Neural crest cell (in vitro differentiated cells): ENCODE measurements around the gene MEAK7. TPM values are rescaled to one million over a fixed set of nuclear protein-coding genes. Genes with fewer than 3 reads are reported as not detected.

ENCODE experiments used
- DNase-seq: peaks from one replicate; pipeline ENCODE4 v3.0.0; 2021; ENCODE audit warnings: low read depth, mixed read lengths, low spot score
- H3K27ac Mint-ChIP-seq: one replicate; pipeline ENCODE4 v1.8.0; 2021; ENCODE audit warnings: mild to moderate bottlenecking, mixed read lengths; ENCODE audit not compliant: unreplicated experiment
- H3K27me3 Mint-ChIP-seq: 2 replicates; pipeline ENCODE4 v1.8.0; 2021; ENCODE audit warnings: low read depth, mild to moderate bottlenecking, mixed read lengths
- H3K36me3 Mint-ChIP-seq: 2 replicates; pipeline ENCODE4 v1.8.0; 2021; ENCODE audit warnings: low read depth, mild to moderate bottlenecking, mixed read lengths
- H3K4me1 Mint-ChIP-seq: 2 replicates; pipeline ENCODE4 v1.8.0; 2021; ENCODE audit warnings: mixed read lengths
- H3K4me3 Mint-ChIP-seq: one replicate; pipeline ENCODE4 v1.8.0; 2021; ENCODE audit warnings: mild to moderate bottlenecking, mixed read lengths
- H3K9me3 Mint-ChIP-seq: 2 replicates; pipeline ENCODE4 v1.8.0; 2021; ENCODE audit warnings: mixed read lengths
- CTCF ChIP-seq: fragments of 200-600 bp; sonication (generic); conservative IDR thresholded peaks from 2 replicates; pipeline ENCODE4 v1.5.0; 2021; ENCODE audit warnings: antibody characterized with exemption, mild to moderate bottlenecking
- long read RNA-seq: library from polyadenylated mRNA; unstranded; transcript quantifications from one replicate; pipeline ENCODE4 v2.0.0, GENCODE V29; 2020
- total RNA-seq: library from RNA; stranded (reverse); gene quantifications from 2 replicates; pipeline ENCODE4 v1.2.1, GENCODE V29; 2021

MEAK7 gene, protein sequence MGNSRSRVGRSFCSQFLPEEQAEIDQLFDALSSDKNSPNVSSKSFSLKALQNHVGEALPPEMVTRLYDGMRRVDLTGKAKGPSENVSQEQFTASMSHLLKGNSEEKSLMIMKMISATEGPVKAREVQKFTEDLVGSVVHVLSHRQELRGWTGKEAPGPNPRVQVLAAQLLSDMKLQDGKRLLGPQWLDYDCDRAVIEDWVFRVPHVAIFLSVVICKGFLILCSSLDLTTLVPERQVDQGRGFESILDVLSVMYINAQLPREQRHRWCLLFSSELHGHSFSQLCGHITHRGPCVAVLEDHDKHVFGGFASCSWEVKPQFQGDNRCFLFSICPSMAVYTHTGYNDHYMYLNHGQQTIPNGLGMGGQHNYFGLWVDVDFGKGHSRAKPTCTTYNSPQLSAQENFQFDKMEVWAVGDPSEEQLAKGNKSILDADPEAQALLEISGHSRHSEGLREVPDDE
- 29.5 and 30.8 TPM in 2 replicates for total RNA-seq
- long read RNA-seq, full-length matches to known transcripts = 31 of 68 reads
- long read RNA-seq, partial matches to known transcripts = 8 of 68 reads
- long read RNA-seq, other reads (novel, unspliced or antisense) = 29 of 68 reads

DNA sequence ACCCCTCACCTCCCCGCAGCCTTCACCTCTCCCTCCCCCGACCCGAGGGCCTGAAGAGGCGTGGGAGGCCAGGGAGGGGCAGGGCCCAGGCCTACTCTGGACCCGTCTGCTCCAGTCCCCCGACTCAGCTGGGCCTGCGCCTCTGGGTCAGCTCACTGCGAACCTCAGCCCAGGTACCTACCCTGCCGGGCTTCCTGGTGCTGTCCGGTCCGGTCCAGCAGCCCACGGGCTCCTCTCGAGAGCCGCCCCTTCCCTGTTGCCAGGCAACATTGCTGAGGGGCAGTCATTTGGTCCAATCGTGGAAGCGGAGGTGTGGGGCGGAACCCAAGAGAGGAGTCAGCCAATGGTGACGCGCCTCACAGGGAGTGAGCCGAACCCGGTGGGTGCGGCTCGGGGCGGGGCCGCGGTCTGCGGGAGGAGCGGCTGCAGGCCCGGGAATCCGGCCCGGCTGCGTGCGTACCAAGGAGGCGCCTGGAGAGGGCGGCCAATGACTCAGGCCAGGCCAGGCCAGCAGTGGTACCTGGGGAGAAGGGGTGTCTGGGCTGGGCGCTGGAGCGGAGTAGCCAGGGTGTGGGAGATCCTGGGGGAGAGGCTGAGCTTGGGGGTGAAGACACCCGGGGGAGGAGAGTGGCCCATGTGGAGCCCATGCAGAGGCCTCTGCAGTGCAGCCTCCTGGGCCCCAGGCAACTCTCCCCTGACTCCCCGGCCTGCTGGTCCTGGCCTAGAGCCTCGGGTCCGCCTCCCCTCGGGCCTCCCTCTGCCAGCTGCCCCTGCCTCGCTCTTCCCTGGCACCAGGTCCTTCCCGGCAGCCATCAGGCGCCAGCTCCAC lies at the start of gene MEAK7:
Gene MEAK7, minus strand, starts transcription at position 240 of the 829 bp plus-strand sequence. CDS start 6,573 bp downstream, outside the sequence.
- Mint-ChIP-seq H3K4me3 (peak within 1 kb of the TSS; percentile 91), H3K36me3 (no peaks in the 10 kb centered on the region), H3K4me1 (peaks cover 46% of the 10 kb centered on the region), H3K9me3 (no peaks in the 10 kb centered on the region), H3K27me3 (no peaks in the 10 kb centered on the region), H3K27ac (peak within 1 kb of the TSS; percentile 94)
- no peak for TF ChIP-seq CTCF
- peak; percentile 98 for DNase-seq

DNA sequence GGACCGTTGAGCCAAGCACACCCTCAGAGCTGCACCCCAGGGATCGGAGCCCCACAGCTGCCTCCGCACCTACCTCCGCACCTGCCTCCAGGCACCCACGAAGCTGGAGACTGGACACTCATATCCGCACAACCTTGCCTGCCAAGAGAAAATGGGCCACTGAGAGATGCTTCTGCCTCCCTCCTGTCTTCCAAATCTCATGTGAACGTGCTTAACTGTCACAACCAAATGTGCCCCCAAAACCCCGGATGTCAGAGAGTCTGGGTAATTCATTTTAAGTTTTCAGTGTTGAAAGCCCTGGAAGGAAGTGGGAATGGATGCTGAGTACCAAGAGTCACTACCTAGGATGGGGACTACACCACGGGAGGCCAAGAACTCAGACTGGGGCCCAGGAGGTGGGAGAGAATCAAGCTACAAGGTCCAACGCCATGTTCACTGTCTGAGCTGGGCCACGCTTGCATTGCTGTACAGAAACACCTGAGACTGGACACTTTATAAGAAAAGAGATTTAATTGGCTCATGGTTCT lies 49.5 kb upstream of the MEAK7 start:
- Mint-ChIP-seq H3K4me3 (peak overlapping the region; percentile 20), H3K27ac (no peak overlapping the region), H3K4me1 (peaks cover 76% of the 10 kb centered on the region), H3K9me3 (no peaks in the 10 kb centered on the region), H3K27me3 (no peaks in the 10 kb centered on the region), H3K36me3 (no peaks in the 10 kb centered on the region)
- TF ChIP-seq CTCF = no peak
- no peak for DNase-seq

DNA sequence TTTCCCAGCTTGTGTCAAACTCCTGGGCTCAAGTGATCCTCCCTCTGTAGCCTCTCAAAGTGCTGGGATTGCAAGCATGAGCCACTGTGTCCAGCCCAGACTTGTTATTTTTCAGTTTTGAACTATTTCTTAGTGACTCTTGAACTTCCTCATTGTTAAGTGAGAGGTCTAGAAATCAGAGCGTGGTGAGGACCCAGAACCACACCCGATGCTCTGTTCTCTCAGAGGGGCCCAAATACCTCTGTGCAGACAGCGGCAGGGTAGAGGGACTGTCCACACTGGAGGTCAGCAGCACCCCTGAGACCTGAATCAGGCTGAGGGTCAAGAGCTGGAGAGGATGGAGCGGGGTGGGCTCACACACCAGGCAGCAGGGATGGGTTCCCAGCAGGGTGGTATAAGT lies 47.7 kb upstream of the MEAK7 start:
- Mint-ChIP-seq H3K9me3 (no peaks in the 10 kb centered on the region), H3K4me1 (peaks cover 72% of the 10 kb centered on the region), H3K27ac (peak overlapping the region; percentile 78), H3K36me3 (no peaks in the 10 kb centered on the region), H3K27me3 (no peaks in the 10 kb centered on the region), H3K4me3 (no peak overlapping the region)
- TF ChIP-seq CTCF = no peak
- no peak for DNase-seq

- Mint-ChIP-seq H3K4me3 (no peak overlapping the region), H3K9me3 (no peaks in the 10 kb centered on the region), H3K27ac (no peak overlapping the region), H3K27me3 (no peaks in the 10 kb centered on the region), H3K4me1 (peaks cover 69% of the 10 kb centered on the region), H3K36me3 (no peaks in the 10 kb centered on the region)
- TF ChIP-seq CTCF = no peak
- no peak for DNase-seq
These were observed 45.6 kb upstream of the MEAK7 start for GRCh38 chr16:84550096-84550495.
